IPS-NIHi7 (cell line): ENCODE data around the gene CENPB.

Experiments used
- DNase-seq: peaks from one replicate; pipeline ENCODE4 v3.0.0; 2012; ENCODE audit warnings: mixed read lengths; ENCODE audit errors: extremely low spot score

CENPB gene

DNA sequence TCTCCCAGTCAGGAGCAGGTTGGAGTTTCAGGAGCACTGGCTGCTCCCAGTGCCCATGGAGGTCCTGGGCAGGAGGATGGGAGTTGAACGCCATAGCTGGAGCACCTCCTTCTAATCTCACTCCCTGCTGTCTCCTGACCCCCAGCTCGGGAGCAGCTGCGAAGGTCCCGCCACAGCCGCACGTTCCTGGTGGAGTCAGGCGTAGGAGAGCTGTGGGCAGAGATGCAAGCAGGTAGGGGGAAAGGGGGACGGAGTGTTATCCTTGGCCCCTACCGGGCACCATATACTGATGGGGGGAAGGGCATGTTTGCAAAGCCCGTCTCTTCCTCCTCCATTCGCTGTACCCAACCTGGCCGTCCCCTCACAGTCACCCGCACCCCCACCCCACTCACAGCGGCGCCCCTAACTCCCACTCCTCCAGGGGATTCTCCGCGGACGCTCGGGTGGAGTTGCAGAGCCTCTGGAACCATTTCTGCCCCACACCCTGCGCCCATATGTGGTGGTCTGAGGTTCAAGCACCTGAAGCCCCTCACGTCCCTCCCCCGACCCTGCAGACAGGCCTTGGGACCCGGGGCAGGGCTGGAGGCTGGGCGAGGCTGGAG is 37.4 kb downstream of the CENPB start:
- no peak for DNase-seq

GRCh38 chr20:3748073-3748472 is 38.5 kb downstream of the CENPB start:
- no peak for DNase-seq

DNA sequence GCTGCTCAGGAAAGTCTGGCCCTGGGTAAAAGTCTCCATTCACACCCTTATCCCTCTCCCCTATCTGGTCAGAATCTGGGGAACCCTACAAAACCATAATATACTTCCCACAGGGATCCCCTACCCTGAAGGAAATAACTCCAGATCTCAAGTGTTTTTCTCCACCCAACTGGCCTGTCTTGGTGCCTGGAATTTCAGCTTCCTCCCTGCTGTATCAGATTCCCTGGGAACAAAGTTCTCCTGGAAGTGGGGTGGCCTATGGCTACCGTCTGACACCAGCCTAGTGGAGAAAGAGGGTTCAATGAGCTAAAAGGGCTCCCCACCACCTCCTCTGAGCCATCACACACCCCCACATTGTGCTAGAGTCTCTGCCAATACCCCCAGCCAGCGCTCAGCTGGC is 39.1 kb downstream of the CENPB start:
- no peak for DNase-seq

- no peak for DNase-seq
Measured at GRCh38 chr20:3745686-3746173, 40.8 kb downstream of the CENPB start.

- peak; percentile 98 for DNase-seq
Measured at GRCh38 chr20:3744806-3745685, 41.5 kb downstream of the CENPB start.

- DNase-seq: no peak
Measured at GRCh38 chr20:3744037-3744436, 42.5 kb downstream of the CENPB start.

- no peak for DNase-seq
Measured at GRCh38 chr20:3743251-3743650, 43.3 kb downstream of the CENPB start.

- no peak for DNase-seq
Measured at GRCh38 chr20:3741836-3742458, 44.6 kb downstream of the CENPB start.

DNA sequence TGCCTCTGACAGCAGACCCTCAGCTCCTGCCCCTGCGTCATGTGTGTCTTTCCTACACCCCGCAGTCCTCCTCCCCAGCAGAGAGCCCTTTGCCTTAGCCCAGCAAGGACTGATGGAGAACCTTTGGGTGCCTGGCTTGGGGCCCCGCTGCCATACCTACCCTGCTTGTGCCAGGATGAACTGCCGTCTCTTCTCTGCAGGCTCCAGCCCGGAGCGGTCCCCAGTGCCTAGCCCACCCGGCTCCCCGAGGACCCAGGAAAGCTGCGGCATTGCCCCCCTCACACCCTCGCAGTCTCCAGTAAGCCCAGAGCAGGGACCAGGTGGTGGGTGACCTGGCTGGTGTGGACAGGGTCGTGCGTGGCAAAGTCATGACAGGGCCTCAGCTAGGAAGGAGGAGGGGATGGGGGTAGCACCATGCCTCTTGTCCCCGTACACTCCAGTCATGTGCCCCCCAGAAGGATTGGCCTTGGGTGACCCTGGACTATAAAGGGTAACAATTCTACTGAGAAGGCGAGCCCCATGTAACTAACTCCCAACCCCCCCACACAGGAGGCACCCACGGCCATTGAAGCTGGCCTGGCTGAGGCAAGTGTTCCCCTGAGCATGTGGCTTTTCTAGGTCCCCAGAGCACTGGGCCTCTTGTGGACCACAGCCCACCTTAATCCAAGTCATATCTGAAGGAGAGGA is 45.8 kb downstream of the CENPB start:
- no peak for DNase-seq

GRCh38 chr20:3739926-3740451 is 46.6 kb downstream of the CENPB start:
- no peak for DNase-seq

DNA sequence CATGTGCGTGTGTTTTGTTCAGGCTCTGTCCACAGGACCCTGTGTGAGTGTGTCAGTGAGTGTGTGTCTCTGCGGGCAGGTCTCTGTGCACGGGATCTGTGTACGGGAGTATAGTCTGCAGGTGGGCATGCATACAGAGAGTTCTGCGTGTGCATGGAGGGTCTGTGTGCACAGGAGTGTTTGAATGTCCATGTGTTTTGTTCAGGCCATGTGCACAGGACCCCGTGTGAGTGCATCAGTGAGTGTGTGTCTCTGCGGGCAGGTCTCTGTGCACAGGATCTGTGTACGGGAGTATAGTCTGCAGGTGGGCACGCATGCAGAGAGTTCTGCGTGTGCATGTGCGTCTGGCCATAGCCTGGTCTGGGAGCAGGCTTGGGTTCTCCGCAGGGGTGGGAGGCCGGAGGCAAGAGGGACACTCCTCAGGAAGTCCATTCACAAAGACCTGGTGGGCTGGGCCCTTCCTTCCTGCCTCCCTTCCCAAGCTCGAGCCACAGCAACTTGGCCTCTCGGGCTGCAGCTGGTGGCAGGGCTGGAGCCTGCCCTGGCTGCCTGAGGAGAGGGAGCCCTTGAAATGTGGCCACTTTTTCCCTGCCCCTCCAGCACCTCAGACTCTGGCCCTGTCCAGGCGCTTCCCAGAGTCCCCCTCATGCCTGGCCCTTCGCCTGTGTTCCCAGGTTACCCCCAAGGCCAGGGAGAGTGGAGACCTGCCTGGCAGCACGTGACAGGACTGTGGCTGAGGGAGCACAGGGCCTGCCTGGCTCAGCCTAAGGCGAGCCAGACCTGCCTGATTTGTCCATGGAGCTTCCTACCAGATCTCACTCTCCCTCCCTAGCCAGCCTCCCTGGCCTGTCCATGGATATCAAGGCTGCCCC is 47.2 kb downstream of the CENPB start:
- no peak for DNase-seq

GRCh38 chr20:3738111-3739053 is 48.2 kb downstream of the CENPB start:
- no peak for DNase-seq

GRCh38 chr20:3735768-3736167 is 50.8 kb downstream of the CENPB start:
- no peak for DNase-seq

- DNase-seq: no peak
Measured at GRCh38 chr20:3734111-3734843, 52.3 kb downstream of the CENPB start.
